MM.1S (cell line): ENCODE results near the gene TIMM17A.

Experiments used
- DNase-seq: peaks from one replicate; pipeline ENCODE4 v3.0.0-alpha.2; 2015
- H2AFZ ChIP-seq: fragments of 300-600 bp; sonication (generic); 2 replicates; pipeline ENCODE4 v1.6.0; 2016; ENCODE audit warnings: antibody characterized with exemption, low read length
- H3F3A ChIP-seq: fragments of 300-600 bp; sonication (generic); 2 replicates; pipeline ENCODE4 v1.6.1; 2016; ENCODE audit warnings: mild to moderate bottlenecking, antibody characterized with exemption, low read length, moderate library complexity, mixed read lengths; ENCODE audit not compliant: insufficient read depth
- H3K27ac ChIP-seq: fragments of 300-600 bp; sonication (generic); 2 replicates; pipeline ENCODE4 v1.5.1; 2016; ENCODE audit warnings: mild to moderate bottlenecking, low read length
- H3K27me3 ChIP-seq: fragments of 300-600 bp; sonication (generic); replicated peaks from 2 replicates; pipeline ENCODE4 v1.6.0; 2016; ENCODE audit warnings: low read length; ENCODE audit not compliant: insufficient read depth
- H3K36me3 ChIP-seq: fragments of 300-600 bp; sonication (generic); replicated peaks from 2 replicates; pipeline ENCODE4 v1.6.1; 2016; ENCODE audit warnings: mild to moderate bottlenecking, low read length, mixed read lengths; ENCODE audit not compliant: insufficient read depth
- H3K4me1 ChIP-seq: fragments of 300-600 bp; sonication (generic); 2 replicates; pipeline ENCODE4 v1.6.1; 2016; ENCODE audit warnings: low read length, mixed read lengths
- H3K4me2 ChIP-seq: fragments of 300-600 bp; sonication (generic); 2 replicates; pipeline ENCODE4 v1.6.0; 2016; ENCODE audit warnings: low read depth, low read length
- H3K4me3 ChIP-seq: fragments of 300-600 bp; sonication (generic); 2 replicates; pipeline ENCODE4 v1.5.1; 2016; ENCODE audit warnings: low read length, mixed read lengths
- H3K79me2 ChIP-seq: fragments of 300-600 bp; sonication (generic); 2 replicates; pipeline ENCODE4 v1.6.1; 2016; ENCODE audit warnings: mixed run types, low read length, mixed read lengths
- H3K9ac ChIP-seq: fragments of 300-600 bp; sonication (generic); 2 replicates; pipeline ENCODE4 v1.6.1; 2016; ENCODE audit warnings: low read length, mixed read lengths
- H3K9me2 ChIP-seq: fragments of 300-600 bp; sonication (generic); replicated peaks from 2 replicates; pipeline ENCODE4 v1.6.1; 2016; ENCODE audit warnings: mild to moderate bottlenecking, low read length, mixed read lengths; ENCODE audit not compliant: insufficient read depth
- H3K9me3 ChIP-seq: fragments of 300-600 bp; sonication (generic); replicated peaks from 2 replicates; pipeline ENCODE4 v1.6.1; 2016; ENCODE audit warnings: mild to moderate bottlenecking, low read length, mixed read lengths; ENCODE audit not compliant: insufficient read depth
- H4K20me1 ChIP-seq: fragments of 300-600 bp; sonication (generic); 2 replicates; pipeline ENCODE4 v1.6.1; 2016; ENCODE audit warnings: mild to moderate bottlenecking, low read length, moderate library complexity, mixed read lengths; ENCODE audit not compliant: insufficient read depth
- EZH2 ChIP-seq: fragments of 300-600 bp; sonication (generic); optimal IDR thresholded peaks from 2 replicates; pipeline ENCODE3; 2017; ENCODE audit warnings: low read depth, mild to moderate bottlenecking, antibody characterized with exemption, low read length, mixed read lengths
- EZH2phosphoT487 ChIP-seq: fragments of 300-600 bp; sonication (generic); IDR thresholded peaks from 2 replicates; pipeline ENCODE4 v1.6.1; 2018; ENCODE audit warnings: antibody characterized with exemption, low read length
- TF ChIP-seq, protein P1 (sequence below): fragments of 300-600 bp; sonication (generic); IDR thresholded peaks from 2 replicates; pipeline ENCODE4 v1.5.1; 2016; ENCODE audit warnings: antibody characterized with exemption, low read length, mixed read lengths

The TIMM17A gene

DNA sequence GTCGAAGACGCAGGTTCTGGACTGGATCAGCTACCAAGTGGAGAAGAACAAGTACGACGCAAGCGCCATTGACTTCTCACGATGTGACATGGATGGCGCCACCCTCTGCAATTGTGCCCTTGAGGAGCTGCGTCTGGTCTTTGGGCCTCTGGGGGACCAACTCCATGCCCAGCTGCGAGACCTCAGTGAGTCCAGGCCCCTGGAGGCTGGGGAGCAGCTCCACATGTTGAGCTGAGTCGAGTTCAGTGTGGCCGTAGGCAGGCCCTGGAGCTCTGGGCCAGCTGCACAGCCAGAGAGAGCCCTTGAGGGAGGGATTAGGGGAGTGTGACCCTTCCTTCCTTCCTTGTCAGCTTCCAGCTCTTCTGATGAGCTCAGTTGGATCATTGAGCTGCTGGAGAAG, 56.7 kb downstream of the TIMM17A start:
- no peaks in the 10 kb centered on the region for H3K27me3 ChIP-seq
- no peaks in the 10 kb centered on the region for H3K36me3 ChIP-seq

DNA sequence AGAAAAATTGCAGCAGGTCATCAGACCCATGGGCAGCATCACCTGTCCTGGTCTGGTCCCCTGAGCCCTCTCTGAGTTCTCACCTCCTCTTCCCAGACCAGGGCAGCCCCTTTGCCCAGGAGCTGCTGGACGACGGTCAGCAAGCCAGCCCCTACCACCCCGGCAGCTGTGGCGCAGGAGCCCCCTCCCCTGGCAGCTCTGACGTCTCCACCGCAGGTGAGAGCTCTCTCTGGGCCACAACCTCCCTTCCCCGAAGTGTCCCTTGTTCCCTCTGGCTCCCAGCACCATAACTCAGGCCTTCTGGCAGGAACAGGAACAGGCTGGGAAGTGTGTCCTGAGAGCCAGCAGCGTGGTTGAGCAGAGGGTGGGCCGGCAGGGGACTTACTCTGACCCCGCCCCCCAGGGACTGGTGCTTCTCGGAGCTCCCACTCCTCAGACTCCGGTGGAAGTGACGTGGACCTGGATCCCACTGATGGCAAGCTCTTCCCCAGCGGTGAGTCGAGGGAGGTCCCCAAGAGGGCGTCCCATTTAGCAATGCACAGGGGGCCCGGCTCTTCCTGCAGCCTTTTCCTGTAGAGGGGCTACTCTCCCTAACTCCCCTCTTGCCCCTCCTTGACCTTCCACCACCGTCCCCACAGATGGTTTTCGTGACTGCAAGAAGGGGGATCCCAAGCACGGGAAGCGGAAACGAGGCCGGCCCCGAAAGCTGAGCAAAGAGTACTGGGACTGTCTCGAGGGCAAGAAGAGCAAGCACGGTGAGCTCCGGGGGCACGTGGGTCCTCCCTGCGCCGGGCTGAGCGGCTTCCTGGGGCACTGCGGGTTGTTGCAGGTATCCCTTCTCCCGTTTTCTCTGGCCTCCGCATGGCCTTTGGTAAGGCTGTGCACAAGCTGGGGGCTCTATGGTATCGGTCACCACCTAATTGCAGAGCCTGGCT, 57.5 kb downstream of the TIMM17A start:
- Histone ChIP-seq H3F3A (no peaks in the 10 kb centered on the region), H3K4me2 (no peak overlapping the region)

More for the DNA sequence above, 56.7 kb downstream of the TIMM17A start:
- Histone ChIP-seq H4K20me1 (no peaks in the 10 kb centered on the region), H3K4me1 (peaks cover 11% of the 10 kb centered on the region), H3K9ac (no peak overlapping the region), H3F3A (no peaks in the 10 kb centered on the region), H3K9me3 (no peaks in the 10 kb centered on the region), H3K4me3 (no peak overlapping the region), H3K79me2 (no peaks in the 10 kb centered on the region), H2AFZ (no peak overlapping the region), H3K4me2 (no peak overlapping the region), H3K27ac (no peak overlapping the region), H3K9me2 (no peaks in the 10 kb centered on the region)
- TF ChIP-seq EZH2phosphoT487 = no peak
- no peak for TF ChIP-seq EZH2
- TF ChIP-seq, protein P1, sequence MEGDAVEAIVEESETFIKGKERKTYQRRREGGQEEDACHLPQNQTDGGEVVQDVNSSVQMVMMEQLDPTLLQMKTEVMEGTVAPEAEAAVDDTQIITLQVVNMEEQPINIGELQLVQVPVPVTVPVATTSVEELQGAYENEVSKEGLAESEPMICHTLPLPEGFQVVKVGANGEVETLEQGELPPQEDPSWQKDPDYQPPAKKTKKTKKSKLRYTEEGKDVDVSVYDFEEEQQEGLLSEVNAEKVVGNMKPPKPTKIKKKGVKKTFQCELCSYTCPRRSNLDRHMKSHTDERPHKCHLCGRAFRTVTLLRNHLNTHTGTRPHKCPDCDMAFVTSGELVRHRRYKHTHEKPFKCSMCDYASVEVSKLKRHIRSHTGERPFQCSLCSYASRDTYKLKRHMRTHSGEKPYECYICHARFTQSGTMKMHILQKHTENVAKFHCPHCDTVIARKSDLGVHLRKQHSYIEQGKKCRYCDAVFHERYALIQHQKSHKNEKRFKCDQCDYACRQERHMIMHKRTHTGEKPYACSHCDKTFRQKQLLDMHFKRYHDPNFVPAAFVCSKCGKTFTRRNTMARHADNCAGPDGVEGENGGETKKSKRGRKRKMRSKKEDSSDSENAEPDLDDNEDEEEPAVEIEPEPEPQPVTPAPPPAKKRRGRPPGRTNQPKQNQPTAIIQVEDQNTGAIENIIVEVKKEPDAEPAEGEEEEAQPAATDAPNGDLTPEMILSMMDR = no peak
- DNase-seq = no peak

DNA sequence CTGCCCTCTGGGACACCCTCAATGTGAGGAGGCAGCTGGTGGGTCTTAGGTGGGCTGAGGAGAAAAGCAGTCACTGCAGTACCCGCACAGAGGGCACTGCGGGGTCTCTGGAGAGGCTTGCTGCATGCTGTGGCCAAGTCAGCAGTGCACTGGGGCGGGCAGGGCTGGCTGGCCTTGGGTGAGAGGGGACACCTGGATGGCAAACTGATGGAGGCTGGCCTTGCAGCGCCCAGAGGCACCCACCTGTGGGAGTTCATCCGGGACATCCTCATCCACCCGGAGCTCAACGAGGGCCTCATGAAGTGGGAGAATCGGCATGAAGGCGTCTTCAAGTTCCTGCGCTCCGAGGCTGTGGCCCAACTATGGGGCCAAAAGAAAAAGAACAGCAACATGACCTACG, 58.3 kb downstream of the TIMM17A start:
- no peak overlapping the region for H2AFZ ChIP-seq
- H3K4me1 ChIP-seq = peaks cover 11% of the 10 kb centered on the region
- H3K9me2 ChIP-seq = no peaks in the 10 kb centered on the region
- no peak overlapping the region for H3K27ac ChIP-seq
- no peaks in the 10 kb centered on the region for H3K9me3 ChIP-seq
- no peak overlapping the region for H3K9ac ChIP-seq
- no peak overlapping the region for H3K4me2 ChIP-seq
- no peaks in the 10 kb centered on the region for H3K79me2 ChIP-seq
- H3K27me3 ChIP-seq = no peaks in the 10 kb centered on the region
- no peaks in the 10 kb centered on the region for H4K20me1 ChIP-seq
- no peak for DNase-seq
- H3F3A ChIP-seq = no peaks in the 10 kb centered on the region
- TF ChIP-seq EZH2 (no peak), EZH2phosphoT487 (no peak)
- TF ChIP-seq, protein P1 = no peak
- H3K36me3 ChIP-seq = no peaks in the 10 kb centered on the region
- H3K4me3 ChIP-seq = no peak overlapping the region

More for the DNA sequence above, 57.5 kb downstream of the TIMM17A start:
- no peaks in the 10 kb centered on the region for H3K27me3 ChIP-seq
- no peaks in the 10 kb centered on the region for H3K9me3 ChIP-seq
- no peak for DNase-seq
- H3K4me1 ChIP-seq = peaks cover 11% of the 10 kb centered on the region
- H3K79me2 ChIP-seq = no peaks in the 10 kb centered on the region
- no peak overlapping the region for H3K27ac ChIP-seq
- no peak for TF ChIP-seq EZH2phosphoT487
- TF ChIP-seq EZH2 = no peak
- TF ChIP-seq, protein P1 = no peak
- H4K20me1 ChIP-seq = no peaks in the 10 kb centered on the region
- no peak overlapping the region for H3K4me3 ChIP-seq
- no peaks in the 10 kb centered on the region for H3K9me2 ChIP-seq
- H3K9ac ChIP-seq = no peak overlapping the region
- no peak overlapping the region for H2AFZ ChIP-seq
- H3K36me3 ChIP-seq = no peaks in the 10 kb centered on the region
